Hindlimb muscle (tissue), 1 donor: Measurements from ENCODE around the gene SURF4. TPM values are rescaled to one million over a fixed set of nuclear protein-coding genes. Genes with fewer than 3 reads are reported as not detected.
"Not testable (repeated sequence)": the region's sequence is repeated elsewhere in the genome, so short reads cannot be mapped to it uniquely, and the experiment has no call there.

Experiments used
- DNase-seq: peaks from one replicate; pipeline ENCODE4 v3.0.0-alpha.2; 2013
- polyA plus RNA-seq: library from polyadenylated mRNA; unstranded; fragments of 120-200 nt; gene quantifications from one replicate; pipeline ENCODE4 v1.2.1, GENCODE V29; 2013; ENCODE audit not compliant: insufficient read length

Gene SURF4
- polyA plus RNA-seq, 1 donor, result 89.8 TPM

DNA sequence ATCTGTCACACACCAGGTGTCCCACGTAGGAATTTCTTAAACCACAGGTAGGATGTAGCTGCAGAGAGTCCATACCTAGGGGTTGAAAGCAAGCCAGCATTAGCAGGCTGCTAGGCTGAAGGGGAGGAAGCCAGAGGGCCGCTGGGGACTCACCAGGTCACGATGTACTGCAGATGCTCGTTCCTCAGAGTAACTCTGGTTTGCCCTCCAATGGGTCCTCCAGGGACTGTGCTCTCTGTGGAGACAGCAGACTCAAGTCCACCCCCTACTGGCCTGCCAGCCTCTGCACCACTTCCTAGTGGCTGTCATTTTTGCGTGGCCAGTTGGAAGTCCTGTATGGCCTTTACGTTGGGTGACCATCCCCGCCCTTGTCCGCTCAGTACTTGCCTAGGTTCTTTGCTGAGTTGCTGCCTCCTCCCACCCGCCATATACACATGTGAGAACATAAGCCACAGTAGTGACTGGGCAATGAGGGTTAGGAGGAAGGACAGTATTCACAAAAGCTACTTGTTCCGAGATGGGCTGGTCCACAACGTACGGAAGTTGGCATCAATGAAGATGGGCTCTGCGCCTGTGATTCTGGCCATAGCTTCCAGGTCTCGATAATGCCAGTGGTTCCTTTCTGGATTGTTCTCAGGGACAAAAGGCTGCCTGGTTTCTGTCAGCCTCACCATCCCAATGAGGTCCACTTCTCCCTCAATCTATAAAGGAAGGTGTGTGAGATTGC is 23.8 kb downstream of the SURF4 start:
- DNase-seq, result no peak

DNA sequence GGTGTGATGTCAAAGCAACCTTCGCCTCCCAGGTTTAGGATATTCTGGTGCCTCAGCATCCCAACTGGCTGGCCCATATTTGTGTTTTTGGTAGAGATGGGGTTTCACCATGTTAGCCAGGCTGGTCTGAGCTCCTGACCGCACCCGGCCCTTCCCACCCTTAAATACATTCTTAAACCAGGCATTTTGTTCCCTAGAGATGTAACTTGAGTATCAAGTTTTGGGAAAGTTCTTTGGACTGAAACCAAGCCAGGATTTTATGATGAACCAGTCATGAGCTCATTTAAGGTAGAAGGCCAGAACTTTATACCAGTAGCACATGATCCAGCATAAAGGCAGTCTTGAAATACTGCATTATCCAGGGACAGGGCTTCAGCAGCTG is 24.3 kb downstream of the SURF4 start:
- DNase-seq, result no peak

DNA sequence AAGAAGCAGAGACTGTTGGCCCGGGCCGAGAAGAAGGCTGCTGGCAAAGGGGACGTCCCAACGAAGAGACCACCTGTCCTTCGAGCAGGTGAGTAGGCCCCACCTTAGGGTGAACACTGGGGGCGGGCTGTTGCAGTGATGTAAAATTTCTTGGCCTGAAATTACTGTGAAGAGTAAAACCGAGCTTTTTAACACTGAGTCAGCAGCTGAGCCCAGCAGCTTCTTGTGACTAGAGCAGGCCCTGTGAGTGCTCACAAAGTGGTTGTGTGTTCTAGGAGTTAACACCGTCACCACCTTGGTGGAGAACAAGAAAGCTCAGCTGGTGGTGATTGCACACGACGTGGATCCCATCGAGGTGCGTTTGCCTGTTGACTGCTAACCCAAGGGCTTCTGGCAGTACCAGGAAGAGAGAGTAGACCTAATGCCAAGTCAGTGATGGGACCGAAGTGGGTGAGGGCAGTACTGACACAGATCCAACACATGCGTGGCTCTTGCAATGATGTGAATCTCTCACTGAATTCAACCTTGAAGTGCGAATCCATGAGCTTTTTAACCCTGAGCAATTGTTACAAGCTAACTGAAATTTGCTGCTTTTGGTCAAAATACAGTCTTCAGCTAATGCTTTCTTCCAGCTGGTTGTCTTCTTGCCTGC is 25.8 kb downstream of the SURF4 start:
- no peak for DNase-seq

DNA sequence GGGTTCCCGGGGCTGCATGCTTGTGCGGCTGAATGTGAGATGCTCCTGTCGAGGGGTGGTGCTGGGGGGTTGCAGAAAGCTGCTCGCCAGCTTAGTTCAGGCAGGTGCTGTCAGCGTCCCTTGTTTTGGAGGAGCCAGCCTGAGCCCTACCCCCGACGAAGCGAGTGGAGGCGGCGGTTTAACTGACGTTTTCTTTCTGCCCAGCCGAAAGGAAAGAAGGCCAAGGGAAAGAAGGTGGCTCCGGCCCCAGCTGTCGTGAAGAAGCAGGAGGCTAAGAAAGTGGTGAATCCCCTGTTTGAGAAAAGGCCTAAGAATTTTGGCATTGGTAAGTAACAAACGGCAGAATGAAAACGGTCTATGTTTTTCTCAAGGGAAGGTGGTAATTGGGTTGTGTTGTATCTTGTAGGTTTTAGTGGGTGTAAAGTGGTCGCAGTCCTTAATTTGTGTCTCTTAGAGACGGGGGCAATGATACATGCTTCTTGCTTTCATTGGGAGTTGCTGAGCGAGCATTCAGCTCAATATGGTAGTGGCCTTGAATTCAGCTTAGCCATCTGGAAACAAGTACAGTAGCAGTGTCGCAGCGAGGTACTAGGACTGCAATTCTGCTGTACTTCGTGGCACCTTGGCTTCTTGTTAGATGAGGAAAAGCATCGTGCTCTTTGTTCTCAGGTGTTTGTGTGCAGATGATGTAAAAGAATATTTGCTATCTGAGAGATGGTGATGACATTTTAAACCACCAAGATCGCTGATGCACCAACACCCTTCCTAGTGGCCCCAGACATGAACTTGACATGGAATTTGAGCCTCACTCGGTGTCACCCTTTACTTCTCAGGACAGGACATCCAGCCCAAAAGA is 26.9 kb downstream of the SURF4 start:
- DNase-seq, result no peak

DNA sequence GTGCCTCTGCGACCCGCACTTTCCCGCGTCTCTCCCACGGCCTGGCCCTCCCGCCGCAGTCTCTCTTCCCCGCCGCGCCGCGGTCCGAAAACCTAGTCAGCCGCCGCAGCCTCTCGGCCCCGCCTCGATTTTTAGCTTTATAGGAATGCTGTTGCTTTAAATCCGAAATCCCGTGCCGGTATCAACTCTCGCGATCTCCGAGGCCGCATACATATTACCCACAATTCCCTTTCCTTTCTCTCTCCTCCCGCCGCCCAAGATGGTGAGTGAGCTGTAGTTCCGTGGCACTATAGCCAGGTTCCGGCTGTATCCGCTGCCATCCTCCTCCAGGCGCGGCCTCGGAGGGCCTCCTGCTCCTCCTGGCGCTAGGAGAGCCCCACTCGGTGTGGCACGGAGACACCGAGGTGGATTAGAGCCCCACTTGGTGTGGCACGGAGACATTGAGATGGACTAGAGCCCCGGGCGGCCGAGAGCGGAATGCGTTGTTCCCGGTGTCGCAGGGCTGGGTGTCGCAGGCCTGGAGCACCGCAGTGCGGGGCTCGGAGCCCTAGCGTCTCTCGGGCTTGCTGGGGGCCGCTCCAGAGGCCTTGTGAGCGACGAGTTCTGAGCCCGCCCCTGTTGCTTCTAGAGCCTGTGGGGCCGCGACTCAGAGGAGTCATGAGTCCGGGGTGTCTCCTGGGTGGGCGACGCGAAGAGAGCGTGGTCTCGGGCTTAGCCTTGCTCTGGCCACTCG is 27.7 kb downstream of the SURF4 start, which contains the start of the genes MED22 and RPL7A:
Gene MED22, minus strand, starts transcription at position 147 of the 733 bp plus-strand sequence. CDS start 1,469 bp downstream, outside the sequence.
Gene RPL7A, plus strand, starts transcription at position 234 of the 733 bp plus-strand sequence. Its CDS starts 26 bp downstream, at position 260.
- peak; percentile 95 for DNase-seq

DNA sequence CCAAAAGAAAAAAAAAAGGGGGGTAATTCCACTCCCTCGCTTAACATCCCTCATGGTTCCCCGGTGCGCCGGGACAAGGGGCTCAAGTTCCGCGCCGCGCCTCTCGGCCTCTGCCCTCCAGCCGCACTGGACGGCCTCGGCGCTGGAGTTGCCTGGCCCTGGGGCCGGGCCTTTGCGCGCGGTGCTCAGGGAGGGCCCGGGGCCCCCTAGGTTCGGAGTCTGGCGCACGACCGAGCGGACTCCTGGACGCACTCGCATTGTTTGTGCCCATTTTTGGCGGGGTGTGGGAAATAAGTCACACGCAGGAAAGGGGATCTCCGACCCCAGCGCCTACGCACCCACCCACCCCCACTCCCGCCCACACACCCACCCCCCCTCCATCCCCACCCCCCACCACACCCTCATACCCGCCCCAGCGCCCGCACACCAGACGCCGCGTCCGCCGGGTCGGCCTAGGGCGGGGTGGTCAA is 28.3 kb downstream of the SURF4 start:
- DNase-seq, result peak; percentile 44

DNA sequence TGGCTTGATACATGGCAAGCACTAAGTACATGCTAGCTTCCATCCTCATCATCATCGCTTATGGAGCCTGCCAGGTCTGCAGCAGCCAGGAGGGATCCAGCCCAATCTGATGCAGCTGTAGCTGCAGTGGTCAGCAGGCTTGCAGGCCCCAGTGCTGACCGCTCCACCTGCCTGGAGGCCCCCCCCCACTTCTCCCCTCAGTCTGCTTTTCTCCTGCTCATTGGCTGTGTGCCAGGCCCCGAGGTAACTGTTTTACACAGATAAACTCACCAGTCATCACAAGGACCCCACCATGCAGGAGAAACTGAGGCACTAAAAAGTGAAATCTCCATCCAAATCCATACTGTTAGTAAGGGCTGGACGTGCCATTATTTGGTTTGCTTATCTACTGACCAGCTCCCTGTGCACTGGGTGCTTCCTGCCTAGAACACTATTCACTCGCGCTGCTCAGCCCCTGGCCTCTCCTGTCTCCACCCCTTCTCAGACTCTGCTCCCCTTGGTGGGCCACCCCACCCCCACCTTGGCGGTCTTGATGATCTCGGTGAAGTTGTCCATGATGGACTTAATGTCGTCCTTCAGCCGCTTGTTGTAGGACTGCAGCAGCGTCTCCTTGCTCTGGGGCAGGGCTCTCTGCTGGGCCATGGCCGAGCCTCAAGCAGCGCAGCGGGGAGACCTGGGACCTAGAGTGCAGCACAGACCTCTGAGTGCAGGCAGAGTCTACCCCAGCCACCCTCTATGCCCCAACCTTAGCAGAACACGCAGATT is 29.7 kb downstream of the SURF4 start:
- DNase-seq, result no peak

DNA sequence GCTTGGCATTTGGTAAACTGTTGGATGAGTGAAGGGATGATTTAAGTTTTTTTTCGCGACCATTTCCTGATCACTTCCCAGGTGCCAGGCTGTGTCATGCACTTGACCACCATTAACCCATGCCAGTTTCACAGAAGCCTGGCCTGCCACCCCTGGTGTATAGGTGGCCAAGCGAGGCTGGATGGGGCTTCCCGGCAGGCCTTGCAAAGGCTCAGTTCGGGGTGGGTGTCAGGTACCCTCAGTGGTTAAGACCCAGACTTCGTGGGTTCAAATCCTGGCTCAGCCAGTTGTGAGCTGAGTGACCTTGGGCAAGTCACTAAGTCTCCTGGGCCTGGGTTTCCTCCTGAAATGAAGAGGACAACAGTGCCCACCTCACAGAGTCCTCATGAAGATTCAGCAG is 30.3 kb downstream of the SURF4 start:
- no peak for DNase-seq

DNA sequence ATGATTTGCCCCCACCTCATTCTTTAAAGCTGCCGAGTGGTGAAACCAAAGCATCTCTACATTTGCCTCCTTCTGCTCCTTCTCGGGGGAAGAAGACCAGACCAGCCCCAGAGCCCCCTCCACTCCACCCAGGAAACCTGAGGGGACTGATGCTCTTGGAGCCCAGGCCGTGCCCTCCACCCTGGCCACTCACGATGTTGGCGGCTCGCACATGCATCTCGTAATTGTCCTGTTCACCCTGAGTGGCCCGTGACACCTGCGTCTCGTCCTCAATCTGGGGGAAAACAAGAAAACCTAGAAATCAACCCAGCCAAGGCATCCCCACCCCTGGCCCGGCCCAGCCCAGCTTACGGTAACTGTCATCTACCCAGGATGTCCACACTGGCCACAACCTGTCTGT is 30.9 kb downstream of the SURF4 start:
- no peak for DNase-seq

DNA sequence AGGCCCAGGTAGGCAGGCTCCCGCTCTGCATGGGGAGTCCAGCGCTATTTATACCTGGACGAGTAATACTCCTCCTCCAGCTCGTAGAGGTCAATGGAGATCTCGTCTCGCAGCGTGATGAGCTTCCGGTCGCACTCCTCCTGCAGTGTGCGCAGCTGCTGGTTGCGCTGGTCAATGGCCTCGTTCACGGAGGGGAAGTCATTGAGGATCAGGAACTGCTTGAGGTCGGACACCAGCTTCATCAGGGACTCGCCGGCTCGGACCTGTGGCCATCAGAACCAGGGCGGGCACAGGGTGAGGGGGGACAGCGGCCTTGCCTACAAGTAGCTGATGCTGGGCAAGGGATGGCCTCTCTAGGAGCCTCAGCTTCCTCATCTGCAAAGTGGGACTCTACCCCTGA is 31.8 kb downstream of the SURF4 start:
- no peak for DNase-seq

DNA sequence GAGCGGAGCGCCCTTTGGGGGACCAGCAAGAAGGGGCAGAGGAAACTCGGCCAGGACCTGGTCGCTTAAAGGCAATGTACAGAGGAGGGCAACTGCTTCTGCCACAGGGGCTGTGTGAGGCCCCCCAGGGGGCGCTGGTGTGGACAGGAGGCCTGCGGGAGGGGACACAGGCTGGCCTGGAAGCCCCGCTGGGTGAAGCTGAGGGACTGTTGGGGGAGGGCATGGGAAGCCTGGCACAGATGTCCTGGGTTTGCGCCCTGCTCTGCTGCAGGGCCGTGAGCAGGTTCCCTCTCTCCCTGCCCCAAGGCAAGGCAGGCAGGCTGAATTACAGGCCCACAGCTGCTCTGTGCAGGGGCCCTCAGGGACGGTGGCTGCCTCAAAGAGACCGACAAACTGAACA is 33.3 kb downstream of the SURF4 start:
- DNase-seq, result no peak

DNA sequence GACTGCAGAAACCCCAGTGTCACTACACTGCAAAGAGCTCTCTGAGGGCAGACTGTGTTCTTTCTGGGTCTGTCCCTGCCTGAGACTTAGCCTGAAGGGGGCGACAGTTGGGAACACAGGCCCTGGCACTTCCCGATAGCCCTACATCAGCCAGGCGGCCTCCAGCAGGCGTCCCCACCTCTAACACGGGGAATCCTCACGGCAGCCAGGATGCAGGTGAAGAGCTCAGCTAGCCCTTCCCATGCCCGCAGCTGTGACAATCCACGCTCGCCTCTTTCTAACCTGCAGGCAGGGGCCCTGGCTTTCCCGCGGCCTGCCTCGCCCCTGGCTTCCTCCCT is 33.8 kb downstream of the SURF4 start:
- no peak for DNase-seq

DNA sequence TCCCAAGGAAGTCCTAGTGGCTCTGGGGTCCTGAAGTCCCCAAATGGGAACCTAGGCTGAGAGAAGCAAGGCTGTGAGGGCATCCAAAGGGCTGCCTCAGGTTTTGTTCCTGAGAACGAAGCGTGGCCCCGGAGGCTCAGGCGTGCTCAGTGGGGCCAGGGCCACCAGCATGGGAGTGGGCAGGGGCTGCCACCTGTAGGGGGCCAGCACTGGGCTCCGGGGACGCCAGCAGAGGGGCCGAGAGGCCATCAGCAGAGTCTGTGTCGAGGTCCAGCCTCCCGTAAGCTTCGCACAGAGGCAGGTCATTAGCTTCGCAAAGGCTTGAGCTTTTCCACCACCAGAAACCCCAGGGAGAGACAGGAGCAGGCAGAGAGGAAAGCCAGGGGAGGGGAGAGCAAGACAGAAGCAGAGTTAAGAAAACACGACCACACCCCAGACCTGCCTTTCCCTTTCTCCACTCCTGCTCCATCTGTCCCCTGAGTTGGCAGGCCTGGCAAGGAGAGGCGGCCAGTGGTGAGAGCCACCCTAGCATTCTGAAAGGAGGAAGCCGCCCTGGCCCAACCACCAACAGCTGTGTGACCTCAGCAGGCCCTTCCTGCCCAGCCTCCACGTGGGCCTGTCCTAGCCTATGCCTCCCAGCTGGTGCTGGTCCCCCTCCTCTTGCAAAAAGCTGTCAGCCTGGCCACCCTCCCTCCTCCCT is 34.3 kb downstream of the SURF4 start:
- DNase-seq, result no peak

DNA sequence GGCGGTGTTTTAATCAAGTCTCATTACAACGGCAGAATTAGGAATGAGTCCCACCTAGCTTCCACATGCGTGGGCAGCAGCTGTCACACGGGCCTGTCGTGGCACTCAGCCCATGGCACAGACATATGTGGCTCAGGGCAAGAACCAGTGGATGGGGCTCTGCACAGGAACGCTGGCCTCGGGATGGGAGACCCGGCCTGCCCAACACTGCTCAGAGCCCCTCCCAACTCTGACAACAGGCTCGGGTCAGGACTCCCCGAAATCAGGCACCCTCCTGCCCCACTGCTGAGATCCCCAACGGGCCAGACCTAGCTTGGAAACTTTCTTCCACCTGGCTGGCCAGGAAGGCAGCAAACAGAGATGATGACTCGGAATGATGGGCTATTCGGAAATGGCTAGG is 34.9 kb downstream of the SURF4 start:
- DNase-seq, result no peak

DNA sequence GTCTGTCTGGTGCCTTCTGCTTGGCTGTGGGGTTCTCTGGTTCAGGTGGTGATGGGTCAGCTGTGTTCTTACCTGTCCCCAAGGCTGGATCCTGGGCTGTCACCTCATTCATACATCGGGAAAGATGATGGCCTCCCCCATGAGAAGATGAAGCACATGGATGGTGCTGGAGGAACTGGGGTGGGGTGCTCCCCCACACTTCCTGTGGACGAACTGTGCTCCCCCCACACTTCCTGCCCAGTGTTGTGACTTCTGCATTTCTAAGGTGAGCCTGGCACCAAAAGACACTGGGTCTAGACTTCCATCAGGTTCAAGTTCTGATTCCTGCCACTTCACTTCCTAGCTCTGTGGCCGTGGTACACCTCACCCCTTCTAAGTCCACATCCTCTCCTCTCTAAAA is 35.6 kb downstream of the SURF4 start:
- DNase-seq, result no peak

DNA sequence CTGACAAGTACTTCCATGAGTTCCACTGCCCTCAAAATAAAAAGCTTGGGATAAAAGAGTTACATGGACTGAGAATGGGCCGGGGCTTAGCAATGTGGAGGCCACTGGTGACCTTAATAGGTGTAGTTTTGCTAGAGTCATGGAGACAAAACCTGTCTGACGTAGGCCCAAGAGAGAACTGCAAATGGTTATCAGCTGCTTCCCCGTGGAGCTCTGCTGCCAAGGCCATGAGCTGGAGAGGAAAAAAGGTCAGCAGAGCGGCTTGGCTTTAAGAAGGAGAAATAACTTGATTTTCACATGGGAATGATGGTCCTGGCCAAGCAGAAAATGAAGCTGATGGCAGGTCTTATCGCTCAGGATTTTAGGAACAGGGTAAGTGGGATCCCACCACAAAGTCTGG is 36.2 kb downstream of the SURF4 start:
- no peak for DNase-seq

DNA sequence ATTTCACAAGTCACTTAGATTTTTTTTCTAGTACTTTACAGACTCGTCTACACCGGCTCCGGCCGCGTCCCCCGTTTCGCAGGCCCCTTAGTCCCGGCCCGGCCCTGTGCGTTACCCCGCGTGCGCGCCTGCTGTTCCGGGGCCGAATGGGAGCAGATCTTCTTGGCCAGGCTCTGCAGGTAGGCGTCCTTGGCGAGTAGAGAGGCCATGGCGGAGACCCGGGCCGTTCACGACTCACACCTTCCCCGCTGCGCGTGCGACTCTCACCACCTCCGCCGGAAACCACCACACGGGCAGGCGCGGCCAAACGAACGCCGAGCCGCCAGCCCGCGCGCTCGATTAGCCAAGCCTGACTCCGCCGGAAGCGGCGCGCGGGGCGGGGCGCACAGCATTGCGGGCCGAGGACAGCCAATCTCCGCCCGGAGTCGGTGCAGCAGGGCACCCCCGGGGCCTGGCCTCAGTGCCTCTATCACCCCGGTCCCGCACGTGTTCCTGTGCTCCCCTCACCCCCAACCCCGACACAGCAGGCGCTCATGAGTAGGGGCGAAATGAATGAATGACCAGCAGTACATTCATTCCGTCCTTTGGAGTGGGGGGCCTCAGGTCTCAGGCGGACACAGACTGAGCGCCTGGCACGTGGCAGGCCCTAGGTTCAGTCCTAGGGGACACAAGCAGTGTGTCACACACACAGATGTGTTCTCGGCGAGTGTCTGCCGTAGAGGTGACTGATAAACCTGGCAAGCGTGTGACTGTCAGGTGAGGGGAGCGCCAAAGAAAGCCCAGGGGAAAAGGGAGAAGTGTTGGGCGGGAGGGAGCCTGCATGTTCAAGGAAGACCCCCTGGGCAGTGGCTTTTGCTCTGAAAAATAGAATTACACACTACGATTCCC is 39.7 kb downstream of the SURF4 start, which contains the start of gene SURF6:
Gene SURF6, minus strand, starts transcription at position 265 of the 888 bp plus-strand sequence. Its CDS starts 56 bp downstream, at position 209.
- DNase-seq, result peak; percentile 92

DNA sequence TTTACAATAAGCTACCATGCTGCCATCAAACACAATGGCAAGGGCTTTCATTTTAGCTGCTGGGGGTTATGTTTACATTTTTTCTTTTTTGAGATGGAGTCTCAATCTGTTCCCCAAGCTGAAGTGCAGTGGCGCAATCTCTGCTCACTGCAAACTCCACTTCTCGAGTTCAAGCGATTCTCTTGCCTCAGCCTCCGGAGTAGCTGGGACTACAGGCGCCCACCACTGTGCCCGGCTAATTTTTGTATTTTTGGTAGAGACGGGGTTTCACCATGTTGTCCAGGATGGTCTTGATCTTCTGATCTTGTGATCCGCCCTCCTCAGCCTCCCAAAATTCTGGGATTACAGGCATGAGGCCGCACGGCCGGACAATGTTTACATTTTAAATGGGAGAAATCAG is 41.0 kb downstream of the SURF4 start:
- DNase-seq, result not testable (repeated sequence)

DNA sequence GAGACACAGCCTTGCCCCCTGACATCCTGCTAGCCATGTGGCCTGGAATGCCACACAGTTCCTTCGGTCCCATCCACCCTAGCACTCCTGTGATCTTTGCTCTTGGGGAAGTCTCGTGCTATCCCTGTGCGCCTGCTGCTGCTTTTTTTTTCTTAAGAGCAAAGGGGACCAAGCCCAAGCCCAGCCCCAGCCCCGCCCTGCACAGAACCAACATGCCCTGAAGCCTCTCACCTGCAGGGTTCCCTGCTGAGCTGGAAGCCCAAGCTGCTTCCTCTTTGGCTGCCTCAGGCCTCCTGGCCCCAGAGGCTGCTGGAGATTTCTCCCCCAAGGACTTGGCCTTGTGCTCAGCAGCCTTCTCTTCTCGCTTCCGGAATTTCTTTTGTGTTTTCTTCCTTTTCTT is 41.7 kb downstream of the SURF4 start:
- DNase-seq, result no peak

DNA sequence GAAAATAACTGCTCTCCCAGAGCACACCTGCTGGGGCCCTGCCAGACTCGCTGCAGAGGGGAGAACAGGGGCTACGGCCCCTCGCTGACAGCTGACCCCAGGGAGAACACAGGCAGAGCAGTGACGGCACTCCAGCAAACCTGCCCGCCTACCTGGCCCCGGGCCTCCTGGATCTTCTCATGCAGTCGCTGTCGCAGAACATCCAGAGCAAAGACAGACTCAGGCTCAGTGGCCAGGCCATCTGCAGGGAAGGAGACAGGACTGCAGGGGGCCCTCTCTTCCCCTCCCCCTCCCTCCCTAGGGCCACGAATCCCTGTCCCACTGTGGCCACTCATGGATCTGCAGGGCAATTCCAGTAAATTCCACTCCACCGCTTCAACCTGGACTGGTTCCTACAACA is 42.3 kb downstream of the SURF4 start:
- DNase-seq, result no peak
